OCI-LY7 (cell line): ENCODE measurements around the gene FHIT.

ENCODE experiments used
- CTCF ChIP-seq: fragments of 200-600 bp; sonication (generic); conservative IDR thresholded peaks from 2 replicates; pipeline ENCODE4 v1.5.1; 2014; ENCODE audit warnings: mild to moderate bottlenecking, antibody characterized with exemption, low read length, moderate library complexity, mixed read lengths
- EZH2phosphoT487 ChIP-seq: fragments of 200-600 bp; sonication (generic); IDR thresholded peaks from 2 replicates; pipeline ENCODE4 v1.6.1; 2018; ENCODE audit warnings: low read depth, borderline replicate concordance, mild to moderate bottlenecking, mixed run types, antibody characterized with exemption, low read length, moderate library complexity, mixed read lengths

- TF ChIP-seq CTCF (no peak), EZH2phosphoT487 (no peak)
These were observed 621.4 kb downstream of the FHIT start for GRCh38 chr3:60629816-60630215.
